KBM-7 (cell line): ENCODE results near the gene ADARB1.
"Not testable (repeated sequence)": the region's sequence is repeated elsewhere in the genome, so short reads cannot be mapped to it uniquely, and the experiment has no call there.

Experiments
- DNase-seq: peaks from one replicate; pipeline ENCODE4 v3.0.0-alpha.2; 2015
- in situ Hi-C: fragments of 300-500 bp; cut with MboI; formaldehyde crosslinking; loops from 2 replicates; pipeline ENCODE4 v1.14.3; 2020; ENCODE audit warnings: low sequenced_read_pairs, low pct_unique_long_range_greater_than_20kb, mixed read lengths

ADARB1 gene

GRCh38 chr21:45074048-45074817, at the start of gene ADARB1:
Gene ADARB1 (plus strand): TSS chr21:45074580. CDS start chr21:45171657, 97,077 bp downstream.
- no peak for DNase-seq
- in situ Hi-C loops = no loop called here

- in situ Hi-C loops = no loop called here
- no peak for DNase-seq
Observed at GRCh38 chr21:45026066-45026745, 48.2 kb upstream of the ADARB1 start.

DNA sequence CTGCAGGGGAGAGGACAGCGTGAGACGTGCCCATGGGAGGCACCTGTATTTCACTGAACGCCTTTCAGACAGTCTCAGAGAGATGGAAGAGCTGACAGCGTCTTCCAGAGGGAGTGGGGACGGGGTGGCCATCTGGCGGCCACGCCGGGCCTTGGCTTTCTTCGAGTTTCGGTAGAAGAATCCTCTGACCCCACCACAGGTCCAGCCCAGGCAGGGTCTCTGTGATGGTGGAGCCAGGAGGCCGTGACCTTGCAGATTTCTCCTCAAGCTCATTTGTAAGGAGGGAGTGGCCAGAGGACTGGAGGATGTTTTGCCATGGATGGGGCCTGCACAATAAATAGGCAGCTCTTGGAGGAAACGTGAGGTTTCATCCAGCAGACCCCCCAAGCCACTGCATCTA, 47.6 kb upstream of the ADARB1 start:
- in situ Hi-C loops = no loop called here
- no peak for DNase-seq

DNA sequence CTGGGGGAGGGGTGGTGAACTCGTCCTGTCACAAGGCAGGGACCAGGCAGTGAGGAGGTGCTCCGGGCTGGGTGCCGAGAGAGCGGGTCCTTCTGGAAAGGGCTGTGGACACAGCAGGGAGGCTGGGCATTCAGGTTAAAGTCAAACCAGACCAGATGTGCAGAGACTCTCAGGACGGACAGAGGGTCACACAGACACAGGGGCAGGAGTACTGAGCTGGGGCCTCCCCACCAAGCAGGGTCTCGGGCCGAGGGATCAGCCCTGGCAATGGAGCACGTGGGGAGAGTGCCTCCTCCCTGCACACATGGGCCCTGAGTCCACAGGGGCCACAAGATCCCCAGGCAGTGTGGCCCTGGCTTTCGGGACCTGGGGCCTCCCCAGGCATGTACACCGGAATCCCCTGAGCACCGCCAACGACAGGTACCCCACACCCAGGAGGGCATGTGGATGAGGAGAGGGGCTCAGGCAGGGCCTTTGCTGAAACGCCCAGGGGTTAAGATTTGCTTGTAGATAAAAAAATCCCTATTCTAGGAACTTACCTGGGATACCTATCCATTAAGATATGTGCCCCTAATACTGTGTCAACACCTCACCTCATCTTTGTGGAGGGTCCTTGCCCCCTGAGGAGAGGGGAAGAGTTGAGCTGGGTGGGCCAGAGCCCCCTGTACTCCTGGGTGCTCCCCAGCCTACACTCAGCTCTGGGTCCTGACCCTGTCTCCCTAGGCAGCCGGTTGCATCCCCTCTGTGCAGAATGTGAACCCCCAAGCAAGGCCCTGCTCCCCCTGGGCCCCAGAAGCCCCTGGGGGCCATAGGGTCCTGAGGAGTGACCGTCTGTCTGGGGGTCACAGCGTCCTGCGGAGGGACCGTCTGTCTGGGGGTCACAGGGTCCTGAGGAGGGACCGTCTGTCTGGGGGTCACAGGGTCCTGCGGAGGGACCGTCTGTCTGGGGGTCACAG, 46.9 kb upstream of the ADARB1 start:
- DNase-seq = no peak
- in situ Hi-C loops = no loop called here

- in situ Hi-C loops, DNase-seq: not testable (repeated sequence)
Observed at GRCh38 chr21:45028645-45029044, 45.7 kb upstream of the ADARB1 start.

DNA sequence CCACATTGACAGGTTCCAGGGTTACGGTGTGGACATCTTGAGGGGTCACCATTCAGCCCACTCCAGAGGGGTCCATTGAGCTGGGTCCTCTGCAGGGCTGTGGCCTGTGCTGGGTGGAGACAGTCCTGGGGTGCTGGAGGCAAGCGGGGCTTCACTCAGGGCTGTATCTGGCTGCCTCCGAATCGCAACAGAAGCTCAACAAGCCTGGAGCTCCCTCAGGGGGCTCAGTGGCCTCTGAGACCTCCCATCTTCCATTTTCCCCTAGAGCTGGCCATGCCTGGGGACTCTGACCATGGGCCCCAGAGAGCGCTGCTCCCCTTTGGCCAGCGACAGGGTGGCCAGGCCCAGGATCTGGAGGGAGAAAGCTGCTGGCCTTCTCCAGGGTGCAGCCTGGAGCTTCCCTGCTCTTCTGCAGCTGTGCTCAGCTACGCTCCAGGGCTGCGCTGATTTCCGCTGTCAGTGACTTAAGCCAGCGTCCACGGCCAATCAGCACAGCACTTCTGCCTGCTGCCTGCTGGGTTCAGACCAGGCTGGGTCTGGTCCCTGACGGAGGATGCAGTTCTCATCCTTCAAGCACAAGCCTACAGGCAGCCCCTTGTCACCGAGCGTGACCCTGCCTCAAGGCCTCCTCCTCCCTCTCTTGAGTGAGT, 45.0 kb upstream of the ADARB1 start:
- no peak for DNase-seq
- in situ Hi-C loops = no loop called here

DNA sequence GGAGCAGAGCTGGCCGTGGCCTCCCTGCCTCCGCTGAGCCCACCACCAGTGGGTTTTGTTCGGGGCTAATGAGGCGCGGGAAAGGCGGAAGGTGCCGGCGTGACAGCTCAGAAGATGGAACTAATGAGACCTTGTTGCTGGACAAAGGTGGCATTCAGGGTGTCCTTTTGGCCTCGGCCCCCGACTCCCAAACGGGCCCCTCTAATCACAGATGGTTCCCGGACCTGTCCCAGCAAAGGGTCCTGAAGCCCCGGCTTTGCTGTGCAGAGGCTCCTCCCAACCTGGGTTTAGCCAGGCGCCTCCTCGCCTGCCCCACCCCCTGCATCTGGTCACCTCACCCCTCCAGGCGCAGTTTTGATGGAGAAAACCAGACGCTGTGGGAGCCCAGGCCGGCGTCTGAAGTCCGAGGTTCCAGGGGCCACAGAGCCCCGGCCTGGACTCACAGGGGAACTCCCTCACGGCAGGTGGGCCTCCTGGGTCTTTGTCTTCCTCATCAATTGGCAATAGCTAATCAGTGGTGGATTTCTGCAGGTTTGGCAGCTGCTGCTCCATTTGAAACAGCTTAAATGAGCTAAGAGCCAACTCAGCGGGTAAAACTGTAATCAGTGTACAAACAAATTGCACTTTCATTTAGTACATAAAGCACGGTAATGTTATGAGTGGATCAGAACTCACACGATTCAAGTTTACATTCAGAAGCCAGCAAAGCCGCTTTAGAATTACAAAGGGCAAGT, 44.3 kb upstream of the ADARB1 start:
- DNase-seq = no peak
- in situ Hi-C loops = no loop called here

GRCh38 chr21:45030682-45031570, 43.5 kb upstream of the ADARB1 start:
- DNase-seq = no peak
- in situ Hi-C loops = no loop called here

DNA sequence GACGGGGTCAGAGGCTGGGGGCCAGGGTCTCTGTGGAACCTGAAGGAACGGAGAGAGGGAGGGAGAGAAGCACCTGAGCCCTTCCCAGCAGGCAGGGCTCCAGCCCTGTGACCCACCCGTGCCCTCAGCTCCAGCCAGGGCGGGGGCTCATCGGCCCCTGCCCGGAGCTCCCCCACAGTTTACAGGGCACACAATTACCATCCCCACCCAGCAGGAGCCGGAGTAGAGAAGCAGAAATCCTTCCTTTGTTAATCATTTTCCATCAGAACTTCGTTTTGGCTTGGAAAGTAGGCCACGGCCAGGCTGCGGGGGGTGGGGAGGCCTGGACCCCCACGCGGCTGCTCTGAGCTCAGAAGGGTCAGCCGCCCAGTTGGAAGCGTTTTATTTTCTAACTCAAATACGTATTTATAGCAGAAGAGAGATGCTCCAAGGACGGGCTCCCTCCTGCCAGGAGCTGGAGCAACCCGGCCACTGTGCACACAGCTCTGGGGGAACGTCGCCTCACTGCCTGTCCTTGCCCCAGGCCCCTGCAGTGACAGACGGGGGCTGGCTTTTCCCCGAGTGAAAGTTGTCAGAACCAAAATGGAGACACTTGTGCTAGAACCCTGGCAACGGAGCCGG, 42.7 kb upstream of the ADARB1 start:
- no peak for DNase-seq
- in situ Hi-C loops = no loop called here

- in situ Hi-C loops = no loop called here
- DNase-seq = no peak
Observed at GRCh38 chr21:45032332-45032731, 42.0 kb upstream of the ADARB1 start.

DNA sequence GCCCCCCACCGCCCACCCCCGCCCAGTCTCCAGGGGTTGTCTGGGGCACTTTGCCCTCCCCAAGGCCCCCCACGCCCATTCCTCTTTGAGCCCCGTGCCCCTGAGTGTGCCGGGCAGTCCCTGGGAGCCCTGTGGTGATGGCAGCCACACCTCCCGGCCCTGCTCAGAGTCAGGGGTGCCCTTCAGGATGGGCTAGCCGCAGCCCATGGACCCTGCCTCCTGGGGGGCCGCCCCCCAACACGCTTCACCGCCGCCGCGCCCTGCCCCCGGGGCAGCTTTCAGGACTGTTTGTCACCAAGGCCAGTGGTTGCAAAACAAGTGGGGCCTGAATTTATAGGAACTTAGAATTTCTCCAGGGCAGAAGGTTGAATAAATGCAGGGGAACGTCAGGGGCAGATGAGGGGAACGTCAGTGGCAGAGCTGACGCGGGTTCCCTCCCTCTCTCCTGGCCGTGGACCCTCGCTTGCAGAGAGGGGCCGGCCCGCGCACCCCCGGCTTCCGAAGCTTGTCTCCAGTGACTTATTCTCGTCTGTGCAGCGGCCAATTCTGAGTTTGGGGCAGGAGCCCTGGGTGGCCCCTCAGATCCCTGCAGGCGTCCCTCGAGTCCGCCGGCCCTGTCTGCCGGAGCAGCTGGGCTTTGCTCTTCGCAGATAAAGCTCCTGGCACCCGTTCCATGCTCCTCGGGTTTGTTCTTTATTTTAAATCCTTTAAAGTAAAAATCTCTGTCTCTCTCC, 41.2 kb upstream of the ADARB1 start:
- DNase-seq = no peak
- in situ Hi-C loops = no loop called here

- DNase-seq = no peak
- in situ Hi-C loops = no loop called here
Observed at GRCh38 chr21:45033791-45034555, 40.4 kb upstream of the ADARB1 start.

DNA sequence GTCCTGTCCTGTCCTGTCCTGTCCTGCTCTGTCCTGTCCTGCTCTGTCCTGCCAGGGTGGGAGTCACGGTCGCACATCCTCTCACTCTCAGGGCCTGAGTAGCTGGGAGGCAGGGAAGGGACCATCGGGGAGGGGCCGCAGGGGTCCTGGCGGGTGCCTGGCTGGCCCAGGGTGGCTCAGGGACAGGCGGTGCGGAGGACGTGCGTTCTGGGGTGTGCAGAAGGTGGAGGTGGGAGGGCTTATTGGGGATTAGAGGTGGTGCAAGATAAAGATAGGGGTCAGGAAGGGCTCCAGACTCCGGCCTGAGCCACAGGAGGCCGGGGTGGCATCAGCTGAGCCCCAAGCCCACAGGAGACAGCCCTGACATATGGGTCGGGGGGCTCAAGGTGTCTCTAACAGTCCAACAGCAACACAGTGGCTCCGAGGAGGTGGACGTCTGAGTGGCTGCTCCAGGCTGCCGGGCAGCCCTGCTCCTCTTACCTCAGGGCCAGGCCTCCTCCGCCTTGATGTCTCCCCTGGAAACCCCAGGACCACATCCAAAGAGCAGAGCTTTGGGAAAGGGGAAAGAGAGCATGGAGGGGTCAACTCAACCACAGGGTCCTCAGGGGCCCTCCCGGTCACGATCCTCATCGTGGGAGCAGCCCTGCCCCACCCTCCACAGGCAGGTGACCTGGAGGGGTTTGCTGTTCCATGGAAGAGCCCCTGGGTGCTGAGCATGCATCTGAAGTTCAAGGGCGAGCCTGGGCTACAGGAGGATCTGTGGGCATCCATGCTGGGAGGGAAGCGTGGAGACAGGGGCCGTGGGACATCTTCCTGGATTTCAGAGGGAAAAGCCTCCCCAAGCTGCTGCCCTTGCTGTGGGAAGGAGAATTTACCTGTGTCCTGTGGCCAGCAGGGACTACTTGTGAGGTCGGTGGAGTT, 39.6 kb upstream of the ADARB1 start:
- no peak for DNase-seq
- in situ Hi-C loops = no loop called here

- no peak for DNase-seq
- in situ Hi-C loops = no loop called here
Observed at GRCh38 chr21:45035477-45035848, 38.9 kb upstream of the ADARB1 start.

GRCh38 chr21:45036630-45037029, 37.8 kb upstream of the ADARB1 start:
- no peak for DNase-seq
- in situ Hi-C loops = no loop called here
